ENCODE results near the gene ALOXE3. TPM values are rescaled to one million over a fixed set of nuclear protein-coding genes. Genes with fewer than 3 reads are reported as not detected.

ALOXE3 gene
- total and polyA plus RNA-seq, 2 of the 8 experiments (the other 6 are each of a cell fraction or from before 2014, with no cell fraction given) = 0.26 TPM; not detected in 1

DNA sequence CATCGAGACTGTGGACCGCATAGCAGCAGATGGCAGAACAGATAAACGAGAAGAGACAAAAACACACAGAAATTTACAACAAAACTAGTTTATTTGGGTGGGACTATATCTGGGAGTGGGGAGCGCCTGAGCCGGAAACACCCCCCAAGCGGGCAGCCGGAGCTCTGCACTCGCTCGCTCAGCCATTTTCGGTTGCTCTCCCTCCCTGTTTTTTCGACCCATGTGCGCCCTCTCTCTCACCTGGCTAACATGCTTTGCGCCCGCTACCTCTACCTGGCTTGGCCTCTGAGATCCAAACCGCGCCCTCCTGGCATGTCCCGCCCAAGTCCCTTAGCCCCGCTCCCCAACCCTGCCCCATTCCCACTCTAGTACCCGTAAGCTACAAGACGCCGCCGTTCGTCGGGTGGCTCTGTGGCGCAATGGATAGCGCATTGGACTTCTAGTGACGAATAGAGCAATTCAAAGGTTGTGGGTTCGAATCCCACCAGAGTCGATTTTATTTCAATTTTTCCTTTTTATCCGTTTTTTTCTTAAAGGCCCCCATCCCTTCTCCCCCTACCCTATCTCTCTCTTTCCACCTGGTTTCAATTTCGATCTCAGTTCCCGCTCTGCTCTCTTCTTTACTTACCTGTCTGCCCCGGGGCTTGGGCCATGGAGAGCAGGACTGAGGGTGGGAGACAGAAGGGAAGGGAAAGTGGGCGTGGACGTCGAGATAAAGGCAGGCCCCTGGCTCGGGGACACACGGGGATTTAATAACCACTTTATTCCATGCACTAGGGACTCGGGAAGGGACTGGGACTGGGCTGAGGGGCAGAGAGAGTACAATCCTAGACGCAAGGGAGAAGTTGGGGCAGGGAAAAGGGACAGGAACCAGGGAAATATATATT lies 2.4 kb upstream of the ALOXE3 start (continued):
- TF ChIP-seq RNF2 (IDR thresholded peaks at IDR 0.05; ENCODE audit: borderline replicate concordance, low read depth, low read length, missing control alignments, poor library complexity, severe bottlenecking) (no peak), ZNF274 (IDR thresholded peaks at IDR 0.05; ENCODE audit: borderline replicate concordance, extremely low read depth, low read length) (no peak)

Data from H1 (cell line).